Hepatocyte (in vitro differentiated cells): ENCODE results near the gene GTPBP2. TPM values are rescaled to one million over a fixed set of nuclear protein-coding genes. Genes with fewer than 3 reads are reported as not detected.

Source experiments
- DNase-seq: peaks from one replicate; pipeline ENCODE4 v3.0.0-alpha.2; 2016; ENCODE audit warnings: low spot score
- H2AFZ ChIP-seq: fragments of 200-600 bp; sonication (generic); 2 replicates; pipeline ENCODE4 v1.6.0; 2016; ENCODE audit warnings: antibody characterized with exemption, mild to moderate bottlenecking
- H3K27ac ChIP-seq: fragments of 200-600 bp; sonication (generic); 2 replicates; pipeline ENCODE4 v1.5.1; 2016; ENCODE audit warnings: mild to moderate bottlenecking
- H3K27me3 ChIP-seq: fragments of 200-600 bp; sonication (generic); 2 replicates; pipeline ENCODE4 v1.6.1; 2016
- H3K36me3 ChIP-seq: fragments of 200-600 bp; sonication (generic); replicated peaks from 2 replicates; pipeline ENCODE4 v1.5.1; 2016; ENCODE audit warnings: low read depth; ENCODE audit not compliant: insufficient read depth
- H3K4me1 ChIP-seq: fragments of 200-600 bp; sonication (generic); 2 replicates; pipeline ENCODE4 v1.5.1; 2016; ENCODE audit warnings: mild to moderate bottlenecking, moderate library complexity; ENCODE audit not compliant: insufficient read depth
- H3K4me2 ChIP-seq: fragments of 200-600 bp; sonication (generic); 2 replicates; pipeline ENCODE4 v1.6.0; 2016
- H3K4me3 ChIP-seq: fragments of 200-600 bp; sonication (generic); 2 replicates; pipeline ENCODE4 v1.5.1; 2016; ENCODE audit warnings: mild to moderate bottlenecking
- H3K79me2 ChIP-seq: fragments of 200-600 bp; sonication (generic); 2 replicates; pipeline ENCODE4 v1.6.0; 2017; ENCODE audit warnings: mild to moderate bottlenecking
- H3K9me2 ChIP-seq: fragments of 200-600 bp; sonication (generic); replicated peaks from 2 replicates; pipeline ENCODE4 v1.6.0; 2017; ENCODE audit warnings: mild to moderate bottlenecking; ENCODE audit not compliant: insufficient read depth
- H3K9me3 ChIP-seq: fragments of 200-600 bp; sonication (generic); 2 replicates; pipeline ENCODE4 v1.5.1; 2016; ENCODE audit warnings: low read depth, mild to moderate bottlenecking
- H4K20me1 ChIP-seq: fragments of 200-600 bp; sonication (generic); 2 replicates; pipeline ENCODE4 v1.6.0; 2016; ENCODE audit warnings: mild to moderate bottlenecking; ENCODE audit not compliant: insufficient read depth, poor library complexity, severe bottlenecking
- EZH2 ChIP-seq: fragments of 200-600 bp; sonication (generic); IDR thresholded peaks from 2 replicates; pipeline ENCODE4 v1.6.1; 2016; ENCODE audit warnings: antibody characterized with exemption, mild to moderate bottlenecking, borderline replicate concordance
- EZH2phosphoT487 ChIP-seq: fragments of 200-600 bp; sonication (generic); IDR thresholded peaks from one replicate; pipeline ENCODE4 v1.6.1; 2018; ENCODE audit warnings: antibody characterized with exemption, mild to moderate bottlenecking, low read depth, moderate library complexity; ENCODE audit not compliant: unreplicated experiment, severe bottlenecking
- WGBS: methylation state at CpG from one replicate; pipeline ENCODE4 v1.1.6; 2016; ENCODE audit warnings: low lambda C conversion rate; ENCODE audit errors: missing lambda C conversion rate; 5-methylcytosine and 5-hydroxymethylcytosine counted together
- polyA plus RNA-seq: library from polyadenylated mRNA; unstranded; fragments of >200 nt; fragmentation: Nextera tagmentation; extraction: Ambion mirVana; gene quantifications from 2 replicates; pipeline ENCODE4 v1.2.1, GENCODE V29; 2016
- total RNA-seq: library from RNA; depleted of rRNA; stranded (reverse); fragments of >200 nt; gene quantifications from 2 replicates; pipeline ENCODE4 v1.2.3, GENCODE V29; 2014
- TF ChIP-seq, protein P1 (sequence below): fragments of 200-600 bp; sonication (generic); IDR thresholded peaks from 2 replicates; pipeline ENCODE4 v1.5.1; 2016; ENCODE audit warnings: antibody characterized with exemption, mild to moderate bottlenecking; ENCODE audit not compliant: poor library complexity

GTPBP2 gene
- total and polyA plus RNA-seq, 2 experiments from 2014 or later = 21.9 to 59.5 TPM

DNA sequence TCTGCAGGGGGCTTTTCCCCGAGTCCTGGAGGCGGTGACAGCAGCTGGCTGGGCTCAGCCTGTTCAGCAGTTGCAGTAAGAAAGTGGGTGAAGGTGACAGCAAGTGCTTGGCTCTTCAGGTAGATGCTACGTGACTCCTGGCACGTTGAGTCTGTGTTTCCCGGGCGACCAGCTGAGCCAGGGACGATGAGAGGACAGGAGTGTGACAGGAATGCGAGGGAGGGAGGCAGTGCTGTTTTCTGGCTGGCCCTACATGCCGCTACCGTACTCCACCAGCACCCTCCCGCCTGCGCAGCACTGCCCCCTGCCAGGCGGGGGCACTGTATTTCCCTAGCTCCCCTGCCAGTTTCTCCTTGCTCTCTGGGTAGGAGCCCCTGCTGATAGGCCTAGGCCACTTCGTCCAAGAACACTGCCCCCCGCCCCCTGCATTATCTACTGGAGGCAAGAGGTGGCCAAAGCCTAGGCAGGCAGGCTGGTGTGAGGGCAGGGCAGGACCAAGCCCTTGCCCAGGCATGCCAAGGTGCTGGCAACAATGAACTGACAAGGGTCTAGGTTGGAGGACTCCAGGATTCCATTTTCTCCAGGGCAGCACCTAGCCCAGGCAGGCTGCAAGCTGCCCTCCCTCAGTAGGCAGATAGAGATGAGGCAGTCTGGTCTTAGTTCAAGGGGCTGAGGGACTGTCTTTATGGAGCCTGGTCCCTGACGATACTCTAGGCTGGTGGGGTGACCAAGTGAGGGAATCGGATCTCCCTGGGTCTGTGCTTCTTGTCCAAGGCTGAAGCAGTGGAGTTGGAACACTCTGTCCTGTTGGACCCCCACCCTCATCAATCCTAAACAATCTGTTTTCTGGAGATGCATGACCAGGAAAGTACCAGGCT is 39.3 kb upstream of the GTPBP2 start:
- Histone ChIP-seq H2AFZ (no peak overlapping the region), H3K79me2 (no peaks in the 10 kb centered on the region), H3K4me3 (no peak overlapping the region), H3K9me3 (no peaks in the 10 kb centered on the region), H3K9me2 (no peaks in the 10 kb centered on the region), H4K20me1 (no peaks in the 10 kb centered on the region), H3K36me3 (no peaks in the 10 kb centered on the region), H3K4me2 (peak overlapping the region; percentile 75), H3K4me1 (peaks cover 26% of the 10 kb centered on the region), H3K27me3 (no peaks in the 10 kb centered on the region), H3K27ac (peak overlapping the region; percentile 53)
- peak; percentile 82 for DNase-seq
- TF ChIP-seq EZH2phosphoT487 (no peak), EZH2 (no peak)
- TF ChIP-seq, protein P1, sequence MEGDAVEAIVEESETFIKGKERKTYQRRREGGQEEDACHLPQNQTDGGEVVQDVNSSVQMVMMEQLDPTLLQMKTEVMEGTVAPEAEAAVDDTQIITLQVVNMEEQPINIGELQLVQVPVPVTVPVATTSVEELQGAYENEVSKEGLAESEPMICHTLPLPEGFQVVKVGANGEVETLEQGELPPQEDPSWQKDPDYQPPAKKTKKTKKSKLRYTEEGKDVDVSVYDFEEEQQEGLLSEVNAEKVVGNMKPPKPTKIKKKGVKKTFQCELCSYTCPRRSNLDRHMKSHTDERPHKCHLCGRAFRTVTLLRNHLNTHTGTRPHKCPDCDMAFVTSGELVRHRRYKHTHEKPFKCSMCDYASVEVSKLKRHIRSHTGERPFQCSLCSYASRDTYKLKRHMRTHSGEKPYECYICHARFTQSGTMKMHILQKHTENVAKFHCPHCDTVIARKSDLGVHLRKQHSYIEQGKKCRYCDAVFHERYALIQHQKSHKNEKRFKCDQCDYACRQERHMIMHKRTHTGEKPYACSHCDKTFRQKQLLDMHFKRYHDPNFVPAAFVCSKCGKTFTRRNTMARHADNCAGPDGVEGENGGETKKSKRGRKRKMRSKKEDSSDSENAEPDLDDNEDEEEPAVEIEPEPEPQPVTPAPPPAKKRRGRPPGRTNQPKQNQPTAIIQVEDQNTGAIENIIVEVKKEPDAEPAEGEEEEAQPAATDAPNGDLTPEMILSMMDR = peak; percentile 50
- WGBS = 14% methylated on average over 16 of the region's 17 CpGs

DNA sequence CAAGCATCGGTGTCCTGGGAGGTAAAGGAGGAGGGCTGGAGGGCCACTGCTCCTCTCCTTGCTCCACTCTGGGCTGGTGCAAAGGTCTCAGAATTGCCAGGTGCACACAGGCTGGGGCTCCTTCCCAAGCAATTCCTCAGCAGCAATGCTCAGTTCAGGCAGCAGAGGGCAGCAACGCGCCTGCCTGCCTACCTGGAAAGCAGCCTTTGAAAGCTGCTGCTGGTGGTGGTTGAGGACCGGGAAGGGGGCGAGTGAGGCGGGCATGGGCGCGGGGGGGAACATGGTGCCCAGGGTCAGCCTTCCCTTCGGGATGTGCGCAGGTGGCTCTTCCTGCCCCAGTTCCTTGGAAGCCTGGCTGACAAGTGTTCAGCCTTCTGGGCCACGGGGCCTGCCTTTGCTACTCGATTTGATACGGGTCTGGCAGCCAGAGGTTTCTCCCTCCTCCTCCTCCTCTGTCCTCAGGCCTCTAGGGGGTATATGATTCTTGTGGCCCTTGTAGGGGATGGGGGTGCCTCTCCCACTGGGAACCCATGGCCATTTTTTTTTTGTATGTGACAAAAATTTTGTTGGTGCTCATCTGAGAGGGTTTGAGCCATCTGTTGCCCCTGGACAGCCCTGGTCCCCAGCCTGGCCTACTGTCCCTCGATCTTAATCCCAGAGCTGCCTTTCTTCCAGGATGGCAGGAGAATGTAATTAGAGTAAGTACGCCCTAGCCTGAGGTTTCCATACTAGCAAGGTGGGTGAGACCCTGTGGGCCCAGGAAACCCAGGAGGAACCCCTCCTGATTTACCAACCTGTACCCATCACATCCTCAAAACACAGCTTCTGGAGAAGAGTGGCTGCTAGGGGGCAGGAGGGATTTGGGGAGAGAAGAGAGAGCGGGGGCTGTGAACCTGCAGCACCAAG is 38.4 kb upstream of the GTPBP2 start:
- Histone ChIP-seq H3K4me3 (no peak overlapping the region), H3K36me3 (no peaks in the 10 kb centered on the region), H3K4me1 (peaks cover 25% of the 10 kb centered on the region), H2AFZ (no peak overlapping the region), H4K20me1 (no peaks in the 10 kb centered on the region), H3K4me2 (peak overlapping the region; percentile 75), H3K27ac (peak overlapping the region; percentile 53), H3K27me3 (no peaks in the 10 kb centered on the region), H3K9me2 (no peaks in the 10 kb centered on the region), H3K79me2 (no peaks in the 10 kb centered on the region), H3K9me3 (no peaks in the 10 kb centered on the region)
- TF ChIP-seq, protein P1 = peak; percentile 94
- no peak for TF ChIP-seq EZH2phosphoT487
- TF ChIP-seq EZH2 = no peak
- DNase-seq = peak; percentile 88
- WGBS = 21% methylated on average over 9 of the region's 16 CpGs

DNA sequence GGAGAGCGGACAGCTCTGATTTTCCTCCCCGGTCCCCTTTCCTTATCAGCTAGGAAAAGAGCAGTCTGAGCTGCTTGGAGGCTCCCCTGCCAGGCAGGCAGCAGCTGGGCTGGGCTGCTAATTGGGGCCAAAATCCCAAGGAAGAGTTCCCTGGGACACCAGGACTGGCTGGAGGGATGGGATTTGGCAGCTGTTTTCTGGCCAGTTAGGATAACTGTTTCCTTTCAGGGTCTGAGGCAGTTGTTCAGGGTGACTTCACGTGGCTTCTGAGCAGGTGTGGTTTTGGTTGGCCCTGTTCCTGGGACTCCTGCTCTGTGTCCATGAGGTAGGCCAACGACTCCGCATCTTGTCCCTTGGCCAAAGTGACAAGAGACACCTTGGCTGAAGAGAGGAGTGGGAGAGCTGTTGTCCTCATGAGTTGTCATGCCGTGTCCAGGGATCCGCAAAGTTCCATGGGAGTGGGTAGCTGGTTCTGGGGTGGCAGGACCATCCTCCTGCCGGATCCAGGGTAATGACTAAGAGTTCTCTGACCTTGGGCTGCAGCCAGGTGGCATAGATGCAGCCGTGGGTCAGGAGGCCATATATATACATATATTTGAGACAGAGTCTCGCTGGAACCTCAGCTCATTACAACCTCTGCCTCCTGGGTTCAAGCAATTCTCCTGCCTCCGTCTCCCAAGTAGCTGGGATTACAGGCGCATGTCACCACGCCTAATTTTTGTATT is 37.3 kb upstream of the GTPBP2 start:
- Histone ChIP-seq H4K20me1 (no peaks in the 10 kb centered on the region), H3K36me3 (no peaks in the 10 kb centered on the region), H3K9me3 (no peaks in the 10 kb centered on the region), H2AFZ (no peak overlapping the region), H3K4me2 (no peak overlapping the region), H3K27ac (no peak overlapping the region), H3K79me2 (no peaks in the 10 kb centered on the region), H3K4me1 (peaks cover 16% of the 10 kb centered on the region), H3K9me2 (no peaks in the 10 kb centered on the region), H3K4me3 (no peak overlapping the region), H3K27me3 (no peaks in the 10 kb centered on the region)
- no peak for DNase-seq
- TF ChIP-seq EZH2phosphoT487 (no peak), EZH2 (no peak)
- TF ChIP-seq, protein P1 = no peak
- WGBS = 80% methylated on average over 13 of the region's 13 CpGs
